Brain microvascular endothelial cell (primary cell): ENCODE results near the gene TACSTD2.
A peak's percentile ranks its signal among the peaks of the same experiment; 100 is the strongest.
"Not testable (repeated sequence)": the region's sequence is repeated elsewhere in the genome, so short reads cannot be mapped to it uniquely, and the experiment has no call there.

Source experiments
- DNase-seq: peaks from one replicate; pipeline ENCODE4 v3.0.0-alpha.2; 2020
- H3K27ac ChIP-seq: fragments of 250-450 bp; sonication (Bioruptor Pico); 2 replicates; pipeline ENCODE4 v1.5.1; 2020; ENCODE audit warnings: mild to moderate bottlenecking, moderate library complexity
- H3K27me3 ChIP-seq: fragments of 250-450 bp; sonication (Bioruptor Pico); replicated peaks from 2 replicates; pipeline ENCODE4 v1.5.1; 2020; ENCODE audit warnings: mild to moderate bottlenecking
- H3K36me3 ChIP-seq: fragments of 250-450 bp; sonication (Bioruptor Pico); replicated peaks from 2 replicates; pipeline ENCODE4 v1.5.1; 2020; ENCODE audit warnings: mild to moderate bottlenecking
- H3K4me3 ChIP-seq: 2 replicates; pipeline ENCODE4 v1.5.1; 2011; ENCODE audit warnings: low read depth, mild to moderate bottlenecking, control low read depth, low read length, moderate library complexity
- in situ Hi-C: cut with HindIII; loops from 2 replicates; pipeline ENCODE4 v1.10.0; 2017; ENCODE audit warnings: low sequenced_read_pairs, low pct_ligation_motif_present
- TF ChIP-seq, protein P1 (sequence below): IDR thresholded peaks from 2 replicates; pipeline ENCODE4 v1.5.1; 2011; ENCODE audit warnings: low read depth, mild to moderate bottlenecking, moderate library complexity, low read length, control low read depth, inconsistent platforms; ENCODE audit errors: missing control alignments

Gene TACSTD2

GRCh38 chr1:58551186-58552140 is 25.6 kb downstream of the TACSTD2 start:
- no peak for DNase-seq
- in situ Hi-C loops, result no loop called here
- Histone ChIP-seq H3K4me3 (no peak overlapping the region), H3K27me3 (no peaks in the 10 kb centered on the region), H3K27ac (no peak overlapping the region), H3K36me3 (no peaks in the 10 kb centered on the region)
- TF ChIP-seq, protein P1, sequence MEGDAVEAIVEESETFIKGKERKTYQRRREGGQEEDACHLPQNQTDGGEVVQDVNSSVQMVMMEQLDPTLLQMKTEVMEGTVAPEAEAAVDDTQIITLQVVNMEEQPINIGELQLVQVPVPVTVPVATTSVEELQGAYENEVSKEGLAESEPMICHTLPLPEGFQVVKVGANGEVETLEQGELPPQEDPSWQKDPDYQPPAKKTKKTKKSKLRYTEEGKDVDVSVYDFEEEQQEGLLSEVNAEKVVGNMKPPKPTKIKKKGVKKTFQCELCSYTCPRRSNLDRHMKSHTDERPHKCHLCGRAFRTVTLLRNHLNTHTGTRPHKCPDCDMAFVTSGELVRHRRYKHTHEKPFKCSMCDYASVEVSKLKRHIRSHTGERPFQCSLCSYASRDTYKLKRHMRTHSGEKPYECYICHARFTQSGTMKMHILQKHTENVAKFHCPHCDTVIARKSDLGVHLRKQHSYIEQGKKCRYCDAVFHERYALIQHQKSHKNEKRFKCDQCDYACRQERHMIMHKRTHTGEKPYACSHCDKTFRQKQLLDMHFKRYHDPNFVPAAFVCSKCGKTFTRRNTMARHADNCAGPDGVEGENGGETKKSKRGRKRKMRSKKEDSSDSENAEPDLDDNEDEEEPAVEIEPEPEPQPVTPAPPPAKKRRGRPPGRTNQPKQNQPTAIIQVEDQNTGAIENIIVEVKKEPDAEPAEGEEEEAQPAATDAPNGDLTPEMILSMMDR, result no peak

GRCh38 chr1:58549291-58549690 is 27.8 kb downstream of the TACSTD2 start:
- H3K4me3 ChIP-seq, H3K27me3 ChIP-seq, H3K27ac ChIP-seq, DNase-seq, H3K36me3 ChIP-seq, in situ Hi-C loops: not testable (repeated sequence)

- in situ Hi-C loops, result no loop called here
- TF ChIP-seq, protein P1, result no peak
- no peaks in the 10 kb centered on the region for H3K27me3 ChIP-seq
- H3K27ac ChIP-seq, result no peak overlapping the region
- no peak for DNase-seq
- H3K36me3 ChIP-seq, result no peaks in the 10 kb centered on the region
- H3K4me3 ChIP-seq, result no peak overlapping the region
Observed at GRCh38 chr1:58548371-58548770, 28.7 kb downstream of the TACSTD2 start.

GRCh38 chr1:58546520-58547308 is 30.3 kb downstream of the TACSTD2 start, which contains the start of gene OMA1:
TSS of gene OMA1 (minus strand) at chr1:58546726. CDS start at chr1:58539294, 7,432 bp downstream.
- H3K27ac ChIP-seq, result peak within 1 kb of the TSS; percentile 76
- H3K4me3 ChIP-seq, result peak within 1 kb of the TSS; percentile 74
- H3K36me3 ChIP-seq, result no peaks in the 10 kb centered on the region
- in situ Hi-C loops, result no loop called here
- peak; percentile 96 for DNase-seq
- TF ChIP-seq, protein P1, result peak; percentile 99
- no peaks in the 10 kb centered on the region for H3K27me3 ChIP-seq

DNA sequence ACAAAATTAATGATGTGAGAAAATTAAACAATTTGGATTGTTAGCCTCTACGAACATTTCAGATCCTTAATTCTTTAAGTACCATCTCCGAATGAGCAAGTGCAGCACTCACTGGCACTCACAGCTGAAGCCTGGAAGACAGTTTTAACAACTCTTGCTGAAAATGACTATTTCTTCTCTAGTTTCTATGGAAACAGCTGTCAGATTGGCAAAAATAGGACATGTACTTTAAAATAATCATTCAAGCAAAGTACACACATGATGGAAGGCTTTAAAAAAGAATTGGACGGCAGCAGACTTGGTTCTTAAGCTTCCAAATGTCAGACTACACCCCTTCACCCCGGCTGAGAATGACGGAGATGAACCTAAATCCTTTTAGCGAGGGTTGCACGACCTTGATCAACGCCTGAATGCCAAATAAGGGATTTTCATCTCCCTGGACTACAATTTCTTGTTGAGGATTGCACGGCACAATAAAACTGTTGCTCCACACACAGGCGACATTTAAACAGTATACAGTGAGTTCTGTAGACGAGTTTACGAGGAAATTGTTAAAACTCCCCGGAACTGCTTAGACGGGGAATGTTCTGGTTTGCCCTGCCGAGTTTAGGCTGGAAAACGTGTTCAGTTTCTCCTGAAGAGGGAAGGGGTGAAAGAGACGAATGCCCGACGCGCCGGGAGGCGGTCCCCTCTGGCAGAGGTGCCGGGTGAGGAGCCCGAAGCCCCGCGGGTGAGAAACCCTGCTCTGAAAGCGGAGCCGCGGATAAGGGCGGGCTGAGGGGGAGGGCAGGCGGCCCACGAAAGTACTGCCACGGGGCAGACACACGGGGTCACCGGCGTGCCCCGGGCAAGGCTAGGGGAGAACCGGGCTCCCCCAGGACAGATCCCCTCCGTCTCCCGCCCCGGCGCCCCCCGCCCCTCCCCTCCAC is 31.2 kb downstream of the TACSTD2 start:
- TF ChIP-seq, protein P1, result no peak
- Histone ChIP-seq H3K27me3 (no peaks in the 10 kb centered on the region), H3K27ac (peak overlapping the region; percentile 76), H3K4me3 (peak overlapping the region; percentile 74), H3K36me3 (no peaks in the 10 kb centered on the region)
- peak; percentile 48 for DNase-seq
- in situ Hi-C loops, result no loop called here
